ENCODE results near the gene CACFD1.
A peak's percentile ranks its signal among the peaks of the same experiment; 100 is the strongest.

CACFD1 gene

DNA sequence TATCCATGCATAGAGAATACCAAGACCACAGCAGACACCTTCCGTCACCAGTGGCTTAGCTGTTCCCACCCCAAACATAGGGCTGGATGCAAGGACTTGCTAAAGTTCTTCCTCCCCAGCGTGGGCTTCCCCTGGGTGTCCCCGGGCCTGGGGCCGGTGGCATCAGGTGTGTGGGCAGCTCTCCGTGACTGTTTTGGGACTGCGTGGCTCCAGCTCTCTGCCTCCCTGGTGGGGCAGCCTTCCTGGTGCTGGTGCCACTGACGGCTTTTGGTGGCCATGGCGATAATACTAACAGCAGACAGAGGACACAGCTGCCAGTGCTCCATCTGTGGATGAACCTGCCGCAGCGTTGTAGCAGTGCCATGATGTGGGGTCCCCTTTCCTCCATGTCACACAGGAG, 4.9 kb downstream of the CACFD1 start:
- no peak for DNase-seq (ENCODE audit: low read depth, low spot score)

DNA sequence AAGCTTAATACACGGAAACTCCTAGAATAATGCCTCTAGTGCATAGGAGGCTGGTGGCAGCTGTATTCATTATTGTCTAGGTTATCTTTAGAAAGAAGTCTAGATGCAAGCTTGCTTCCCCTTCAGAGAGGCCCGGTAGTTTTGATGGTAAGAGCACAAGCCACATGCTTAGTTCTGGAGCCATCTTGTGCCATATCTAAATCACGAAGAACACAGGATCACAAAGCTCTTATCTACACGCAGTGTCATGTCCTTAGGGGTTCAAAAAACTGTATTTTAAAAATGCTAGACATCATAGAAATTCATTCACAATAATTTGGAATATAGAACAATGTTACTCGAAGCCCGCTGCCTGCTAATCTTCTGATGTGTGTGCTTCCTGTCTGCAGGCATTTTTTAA, 6.2 kb downstream of the CACFD1 start:
- no peak for DNase-seq (ENCODE audit: low read depth, low spot score)

DNA sequence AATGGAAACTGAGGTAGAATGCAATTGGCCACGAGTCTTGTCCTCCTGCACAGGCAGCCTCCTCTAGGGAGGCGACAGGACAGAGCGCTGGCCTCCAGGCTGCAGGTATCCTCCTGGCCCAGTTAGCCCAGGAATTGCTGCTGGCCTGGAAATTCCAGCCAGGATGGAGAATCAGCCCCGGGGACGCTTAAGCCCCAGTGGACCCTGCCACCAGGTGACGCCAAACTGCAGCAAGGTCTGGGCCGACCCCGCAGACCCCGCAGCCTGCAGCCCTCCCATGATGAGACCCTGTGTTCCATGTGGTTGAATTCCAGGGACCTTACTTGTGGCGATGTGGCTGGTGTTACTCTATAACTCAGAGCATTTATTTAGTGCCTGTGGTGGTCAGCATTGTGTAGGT, 7.3 kb downstream of the CACFD1 start:
- DNase-seq (ENCODE audit: low read depth, low spot score), result no peak

DNA sequence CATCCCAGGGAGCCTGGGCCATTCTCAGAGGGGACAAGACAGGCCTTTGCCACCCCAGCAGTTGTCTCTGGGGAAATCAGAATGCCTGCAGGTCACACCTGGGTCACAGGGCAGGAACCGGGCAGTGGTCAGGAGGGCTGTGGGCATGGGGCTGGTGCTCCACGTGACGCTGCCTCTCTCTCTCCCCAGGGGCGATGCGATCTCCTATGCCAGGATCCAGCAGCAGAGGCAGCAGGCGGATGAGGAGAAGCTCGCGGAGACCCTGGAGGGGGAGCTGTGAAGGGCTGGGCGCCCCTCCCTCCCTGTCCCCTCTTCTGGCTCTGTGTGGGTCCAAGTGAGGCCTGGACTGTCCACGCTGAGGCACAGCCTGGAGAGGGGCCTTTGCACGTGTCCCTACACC, 8.6 kb downstream of the CACFD1 start:
- no peak for DNase-seq (ENCODE audit: low read depth, low spot score)

DNA sequence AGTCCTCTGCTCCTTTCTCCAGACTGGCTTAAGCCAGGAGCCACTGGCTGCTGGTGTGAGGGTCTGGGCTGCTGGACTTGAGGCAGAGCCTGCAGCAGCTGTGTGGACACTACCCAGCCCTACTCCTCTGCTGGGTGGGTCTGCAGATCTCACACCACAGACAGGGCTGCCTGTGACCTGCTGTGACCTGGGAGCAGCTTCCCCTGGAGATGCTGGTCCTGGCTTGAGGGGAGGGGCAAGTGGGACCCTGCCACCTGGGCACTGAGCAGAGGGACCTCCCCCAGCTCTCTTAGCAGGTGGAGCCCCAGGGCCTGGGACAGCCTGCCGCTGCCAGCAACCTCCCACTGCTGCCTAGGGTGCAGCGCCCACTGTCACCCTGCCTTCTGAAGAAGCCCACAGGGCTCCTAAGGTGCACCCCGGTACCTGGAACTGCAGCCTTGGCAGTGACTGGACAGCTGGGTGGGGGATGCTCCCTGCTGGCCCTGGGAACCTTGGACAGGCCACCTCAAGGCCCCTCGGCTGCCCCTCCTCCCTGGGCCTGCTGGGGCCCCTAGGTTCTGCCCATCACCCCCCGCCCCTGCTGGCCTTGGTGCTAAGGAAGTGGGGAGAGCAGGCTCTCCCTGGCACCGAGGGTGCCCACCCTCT, 9.1 kb downstream of the CACFD1 start:
- DNase-seq (ENCODE audit: low read depth, low spot score), result no peak

DNA sequence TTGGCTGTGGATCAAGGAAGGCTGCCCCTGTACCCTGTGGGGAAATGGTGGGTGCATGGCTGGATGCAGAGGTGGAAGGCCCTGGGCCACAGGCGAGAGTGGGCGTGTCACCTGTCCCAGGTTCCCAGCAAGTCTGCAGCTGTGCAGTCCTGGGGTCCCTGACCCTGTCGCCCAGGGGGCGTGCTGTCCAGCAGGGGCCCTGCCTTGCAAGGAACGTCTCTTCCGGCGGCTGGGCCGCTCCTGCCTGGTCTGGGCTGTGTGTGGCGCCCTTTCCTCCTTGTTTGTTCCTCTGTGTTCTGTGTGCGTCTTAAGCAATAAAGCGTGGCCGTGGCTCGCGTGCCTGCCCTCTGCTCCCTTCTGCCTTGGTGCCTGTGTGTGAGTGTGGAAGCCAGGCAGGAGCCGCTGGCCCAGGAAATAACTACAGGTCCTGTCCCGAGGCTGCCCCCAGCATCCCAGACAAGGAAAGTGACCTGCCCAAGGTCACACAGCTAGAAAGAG, 10.7 kb downstream of the CACFD1 start:
- no peak for DNase-seq (ENCODE audit: low read depth, low spot score)

DNA sequence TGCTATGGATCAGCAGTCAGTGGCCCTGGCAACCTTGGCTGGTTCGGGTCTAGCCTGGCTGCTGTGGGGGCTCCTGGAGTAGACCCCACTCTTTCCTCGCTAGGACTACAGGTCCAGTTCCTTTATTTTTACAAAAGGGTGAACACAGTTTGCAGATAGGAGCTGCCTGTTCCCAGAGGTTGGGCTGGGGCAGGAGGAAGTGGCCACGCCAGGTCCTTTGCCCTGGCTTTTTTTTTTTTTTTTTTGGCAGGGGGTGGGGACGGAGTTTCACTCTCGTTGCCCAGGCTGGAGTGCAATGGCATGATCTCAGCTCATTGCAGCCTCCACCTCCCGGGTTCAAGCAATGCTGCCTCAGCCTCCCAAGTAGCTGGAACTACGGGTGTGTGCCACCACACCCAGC, 11.2 kb downstream of the CACFD1 start:
- DNase-seq (ENCODE audit: low read depth, low spot score), result no peak

DNA sequence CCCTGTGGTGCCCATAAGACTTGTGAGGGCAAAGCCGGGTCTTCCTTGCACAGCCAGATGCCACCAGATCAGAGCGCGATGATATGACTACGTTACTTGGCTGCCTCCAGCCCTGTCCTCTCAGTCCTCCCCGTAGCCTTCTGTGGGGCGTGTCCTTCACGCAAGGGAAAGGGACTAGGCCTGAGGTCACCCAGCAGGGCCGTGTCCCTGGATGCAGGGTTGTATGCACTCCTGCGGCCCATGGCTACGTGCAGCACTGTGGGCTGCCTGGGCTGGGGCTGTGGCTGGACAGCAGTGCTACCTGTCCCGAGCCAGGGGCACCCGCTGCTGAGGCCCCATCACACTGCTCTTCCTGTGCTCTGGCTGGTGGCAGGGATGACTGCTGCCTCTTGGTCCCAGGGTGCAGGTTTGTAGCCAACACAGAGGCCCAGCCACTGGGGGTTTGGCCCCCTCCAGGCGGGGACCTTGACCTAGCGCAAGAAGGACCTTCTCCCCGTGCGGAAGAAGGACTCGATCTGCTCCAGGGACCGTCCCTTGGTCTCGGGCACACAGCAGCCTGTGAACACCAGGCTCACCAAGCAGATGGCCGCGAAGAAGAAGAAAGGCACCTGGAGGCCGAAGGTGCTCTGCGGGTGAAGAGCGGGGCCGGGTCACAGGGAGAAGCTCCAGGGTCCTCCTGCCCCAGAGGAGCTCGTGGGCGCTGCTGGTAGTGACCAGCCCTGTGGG, 11.9 kb downstream of the CACFD1 start:
- no peak for DNase-seq (ENCODE audit: low read depth, low spot score)

DNA sequence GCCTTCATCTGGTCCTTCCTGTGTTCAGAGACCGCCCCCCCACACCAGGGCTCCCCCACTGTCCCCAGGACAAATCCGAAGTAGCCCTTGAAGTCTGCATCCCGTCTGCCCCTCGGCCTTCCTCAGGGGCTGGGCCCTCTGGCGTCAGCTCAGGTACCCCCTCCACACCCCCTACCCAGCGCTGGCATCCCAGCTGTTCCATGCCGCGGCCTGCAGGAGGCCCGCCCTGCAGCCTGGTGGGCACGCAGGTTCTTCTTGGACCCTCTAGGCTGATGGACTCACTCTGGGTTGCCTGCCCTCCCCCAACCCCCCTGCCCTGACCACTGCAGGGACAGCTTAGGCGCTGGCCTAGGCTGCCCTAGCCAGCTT, 12.5 kb downstream of the CACFD1 start:
- no peak for DNase-seq (ENCODE audit: low read depth, low spot score)

DNA sequence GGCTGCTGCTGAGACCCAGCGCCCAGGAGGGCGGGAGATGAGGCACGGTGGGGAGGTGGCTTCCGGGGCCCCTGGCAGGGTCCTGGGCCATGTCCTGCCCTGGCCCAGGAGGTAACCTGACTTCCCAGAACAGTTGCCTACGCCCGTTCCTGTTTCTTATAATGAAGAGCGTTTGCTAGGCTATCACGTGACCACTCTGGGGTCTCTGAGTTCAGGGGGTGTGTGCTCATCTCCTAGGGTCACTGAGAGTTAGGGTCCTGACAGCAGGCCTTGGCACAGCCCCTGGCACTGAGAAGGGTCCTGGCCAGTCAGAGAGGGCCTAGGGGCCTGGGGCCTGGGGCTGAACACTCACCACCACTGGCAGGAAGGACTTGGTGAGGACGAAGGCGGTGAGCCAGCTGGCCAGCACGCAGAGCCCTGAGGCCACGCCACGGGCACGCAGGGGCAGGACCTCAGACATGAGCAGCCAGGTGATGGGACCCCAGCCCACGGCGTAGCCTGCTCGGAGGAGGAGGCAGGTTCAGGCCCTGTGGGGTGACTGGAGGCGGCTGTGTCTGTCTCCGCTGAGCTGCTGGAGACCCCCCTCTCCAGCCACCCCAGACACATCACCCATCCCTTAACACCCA, 13.1 kb downstream of the CACFD1 start:
- no peak for DNase-seq (ENCODE audit: low read depth, low spot score)

DNA sequence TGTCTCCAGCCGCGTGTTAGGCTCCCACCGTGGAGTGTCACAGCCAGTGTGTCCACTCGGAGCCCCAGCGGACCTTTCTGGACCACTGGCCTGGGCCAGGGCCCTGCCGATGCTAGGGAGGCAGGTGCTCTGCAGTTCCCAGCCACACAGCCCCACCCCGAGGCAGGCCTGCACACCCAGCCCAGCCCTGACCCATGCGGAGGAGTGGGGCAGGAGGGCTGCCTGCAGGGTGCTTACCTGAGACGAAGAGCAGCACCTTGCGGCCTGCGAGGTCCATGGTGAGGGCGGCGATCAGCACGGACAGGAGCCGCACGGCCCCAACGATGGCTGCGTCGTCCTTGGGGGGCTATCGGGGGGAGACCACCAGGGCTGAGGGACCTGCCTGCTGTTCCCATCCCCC, 14.0 kb downstream of the CACFD1 start:
- DNase-seq (ENCODE audit: low read depth, low spot score), result no peak

DNA sequence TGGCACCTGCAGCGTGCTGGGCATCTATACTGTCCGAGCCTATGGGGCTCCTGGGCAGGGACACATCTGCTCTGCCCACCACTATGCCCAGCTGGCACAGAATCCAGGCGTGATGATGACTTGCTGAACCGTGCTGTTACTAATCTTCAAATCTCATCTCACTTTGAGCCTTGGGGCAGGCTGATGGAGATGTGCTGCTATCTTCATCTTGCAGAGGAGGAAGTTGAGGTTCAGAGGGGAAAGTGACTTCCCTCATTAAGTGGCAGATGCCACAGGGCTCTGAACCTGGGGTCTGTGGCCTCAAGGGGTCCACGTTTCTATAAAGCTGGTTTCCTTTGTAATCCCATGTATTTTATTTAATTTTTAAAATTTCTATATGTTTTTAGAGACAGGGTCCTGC, 14.4 kb downstream of the CACFD1 start:
- DNase-seq (ENCODE audit: low read depth, low spot score), result no peak

DNA sequence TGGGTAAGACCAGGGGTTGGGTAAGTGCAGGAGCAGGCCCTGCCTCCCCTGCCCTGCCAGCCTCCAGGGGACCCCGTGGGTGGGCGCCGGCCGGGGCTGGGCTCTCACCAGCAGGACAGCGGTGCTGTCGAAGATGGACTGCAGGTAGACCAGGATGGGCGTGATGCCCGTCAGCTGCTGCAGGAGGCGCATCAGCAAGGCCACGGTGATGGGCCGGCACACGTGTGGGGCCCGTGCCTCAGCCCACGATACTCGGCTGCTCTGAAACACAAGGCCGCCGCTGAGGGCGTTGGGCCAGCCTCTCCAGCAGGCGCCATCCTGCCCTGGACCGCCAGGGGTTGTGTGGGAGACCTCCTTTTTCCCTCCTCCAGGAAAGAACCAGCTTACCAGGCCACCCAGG, 15.1 kb downstream of the CACFD1 start:
- DNase-seq (ENCODE audit: low read depth, low spot score), result no peak

DNA sequence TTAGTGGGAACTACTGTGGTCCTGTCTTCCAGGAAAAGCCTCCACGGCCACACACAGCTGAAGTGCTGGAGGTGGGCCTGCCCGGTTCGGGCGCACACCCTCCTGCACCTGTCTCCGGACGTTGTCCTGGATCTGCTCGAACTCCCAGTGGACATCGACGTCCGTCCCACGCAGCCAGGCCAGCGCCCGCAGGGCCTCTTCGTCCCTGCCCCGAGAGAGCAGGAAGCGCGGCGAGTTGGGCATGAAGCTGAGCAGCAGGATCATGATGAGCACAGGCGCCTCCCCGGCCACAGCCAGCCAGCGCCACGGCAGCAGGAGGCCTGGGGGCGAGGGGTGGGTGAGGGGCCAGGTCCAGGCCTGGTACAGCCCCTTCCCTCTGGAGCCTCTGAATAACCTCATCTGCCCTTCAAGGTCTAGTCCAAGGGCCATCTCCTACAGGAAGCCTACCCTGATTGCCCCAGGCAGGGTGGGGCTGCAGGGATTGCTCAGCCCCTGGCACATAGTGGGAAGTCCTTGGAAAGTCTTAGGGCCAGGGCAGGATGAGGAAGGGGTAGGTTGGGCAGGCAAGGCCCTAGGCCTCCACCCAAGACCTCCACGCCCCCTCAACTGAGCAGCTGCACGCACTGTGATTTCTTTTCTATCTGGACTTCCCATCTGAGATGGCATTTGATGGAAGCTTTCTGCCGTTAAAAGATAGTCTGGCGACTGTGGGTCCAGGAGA, 15.7 kb downstream of the CACFD1 start:
- DNase-seq (ENCODE audit: low read depth, low spot score), result no peak

DNA sequence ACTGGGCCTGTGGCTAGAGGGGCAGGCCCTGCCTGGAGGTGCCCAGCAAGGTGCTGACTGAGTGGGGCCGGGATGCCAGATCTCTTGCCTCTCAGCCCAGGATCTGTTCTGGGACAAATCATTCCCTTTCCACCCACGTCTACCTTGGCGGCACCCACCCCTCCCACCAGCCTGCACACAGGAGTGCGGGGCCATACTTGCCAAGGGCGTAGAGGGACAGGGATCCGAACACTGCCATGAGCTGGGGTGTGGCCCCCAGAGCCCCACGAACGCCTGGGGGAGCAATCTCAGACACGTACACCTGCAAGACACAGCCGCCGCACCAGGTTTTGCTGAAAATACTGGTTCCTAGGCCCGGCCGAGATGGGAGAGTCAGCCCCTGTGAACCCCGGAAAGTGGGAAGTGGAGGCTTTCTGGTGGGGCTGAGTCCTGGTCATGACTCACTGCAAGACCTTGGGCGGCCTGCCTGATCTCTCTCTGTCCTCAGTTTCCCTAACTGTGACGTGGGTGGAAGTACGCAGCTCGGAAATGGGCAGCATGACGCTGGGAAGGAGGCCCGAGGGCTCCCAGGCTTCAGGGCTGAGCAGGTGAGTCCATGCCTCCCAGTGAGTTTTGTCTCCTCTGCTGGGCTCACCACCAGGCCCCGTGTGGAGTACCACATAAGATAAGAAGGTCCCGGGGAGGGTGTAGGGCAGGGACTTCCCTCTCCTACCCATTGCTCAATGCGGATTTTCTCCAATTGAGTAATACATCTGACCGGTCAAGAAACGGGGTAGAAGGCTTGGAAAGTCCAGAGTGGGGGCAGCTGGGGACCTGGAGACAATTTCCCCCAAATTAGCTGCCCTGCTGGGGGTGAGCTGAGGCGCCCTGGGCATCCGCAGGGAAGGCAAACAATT, 16.5 kb downstream of the CACFD1 start:
- DNase-seq (ENCODE audit: low read depth, low spot score), result no peak

DNA sequence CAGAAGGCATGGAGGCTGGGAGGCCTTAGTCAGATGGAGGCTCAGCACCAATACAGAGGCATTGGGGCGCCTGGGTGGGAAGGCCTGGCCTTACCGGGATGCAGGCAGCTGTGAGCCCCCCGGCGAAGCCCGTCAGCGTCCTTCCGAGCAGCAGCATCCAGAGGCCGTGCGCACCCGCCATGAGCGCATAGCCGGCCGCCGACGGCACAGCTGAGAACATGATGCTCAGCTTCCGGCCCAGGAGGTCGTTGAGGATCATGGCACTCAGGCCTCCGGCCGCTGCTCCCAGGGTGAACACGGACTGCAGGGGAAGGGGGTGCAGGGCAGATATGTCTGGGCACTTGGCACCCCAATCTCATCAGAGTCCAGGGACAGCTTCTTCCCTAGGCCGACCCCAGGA, 17.2 kb downstream of the CACFD1 start:
- DNase-seq (ENCODE audit: low read depth, low spot score), result no peak

DNA sequence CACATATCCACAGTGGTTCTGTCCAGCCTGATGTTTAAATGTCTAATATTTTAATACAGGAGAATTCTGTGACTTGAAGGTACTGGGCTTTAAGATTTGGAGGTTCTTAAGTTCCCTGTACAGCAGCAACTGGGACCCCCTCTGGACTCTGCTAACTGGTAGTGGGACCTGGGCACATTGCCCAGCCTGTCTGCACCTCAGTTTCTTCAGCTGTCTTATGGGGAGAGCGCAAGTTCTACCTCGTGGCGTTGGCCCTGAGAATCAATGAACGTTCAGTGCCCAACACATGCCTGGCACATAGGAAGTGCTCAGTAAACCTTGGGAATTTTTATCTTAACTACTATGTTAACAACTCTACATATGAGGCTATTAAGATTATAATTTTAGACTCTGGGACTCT, 17.7 kb downstream of the CACFD1 start:
- no peak for DNase-seq (ENCODE audit: low read depth, low spot score)

DNA sequence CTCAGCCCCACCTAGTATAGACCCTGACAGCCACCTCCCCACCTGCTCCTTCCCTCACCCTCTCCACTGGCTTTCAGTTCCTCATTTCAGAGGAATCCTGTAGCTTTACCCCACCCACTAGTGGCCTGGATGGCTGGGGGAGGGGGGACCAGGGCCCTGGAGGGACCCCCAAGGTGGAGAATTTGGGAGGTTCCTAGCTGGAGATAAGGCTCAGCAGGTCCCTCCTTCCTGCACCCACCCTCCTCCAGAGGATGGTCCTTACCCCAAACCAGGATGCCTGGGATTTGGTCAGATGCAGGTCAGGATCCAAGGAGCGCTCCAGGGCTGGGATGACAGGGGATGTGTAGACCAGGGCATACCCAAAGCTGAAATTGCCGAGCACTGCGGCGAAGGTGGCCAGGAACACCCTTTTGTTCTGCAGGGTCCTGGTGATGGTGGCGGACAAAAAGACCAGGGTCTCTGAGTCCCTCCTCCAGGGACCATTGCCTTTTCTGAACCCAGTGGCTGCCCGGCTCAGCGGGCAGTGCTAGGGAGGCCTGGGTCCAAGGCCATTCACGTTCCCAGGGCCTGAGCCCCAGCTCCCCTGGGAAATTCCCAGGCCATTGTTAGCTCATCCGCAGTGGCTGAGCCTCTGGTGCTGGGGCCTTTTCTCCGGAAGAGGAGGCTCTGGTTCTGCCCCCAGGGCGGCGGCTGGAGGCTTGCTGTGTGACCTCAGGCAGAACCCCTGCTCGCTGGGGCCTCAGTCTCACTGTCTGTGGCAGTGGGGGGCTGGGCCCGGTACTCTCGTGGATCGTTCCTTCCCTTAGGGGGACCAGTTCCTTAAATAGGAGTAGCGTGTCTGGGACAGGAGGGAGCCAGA, 18.4 kb downstream of the CACFD1 start:
- DNase-seq (ENCODE audit: low read depth, low spot score), result no peak

DNA sequence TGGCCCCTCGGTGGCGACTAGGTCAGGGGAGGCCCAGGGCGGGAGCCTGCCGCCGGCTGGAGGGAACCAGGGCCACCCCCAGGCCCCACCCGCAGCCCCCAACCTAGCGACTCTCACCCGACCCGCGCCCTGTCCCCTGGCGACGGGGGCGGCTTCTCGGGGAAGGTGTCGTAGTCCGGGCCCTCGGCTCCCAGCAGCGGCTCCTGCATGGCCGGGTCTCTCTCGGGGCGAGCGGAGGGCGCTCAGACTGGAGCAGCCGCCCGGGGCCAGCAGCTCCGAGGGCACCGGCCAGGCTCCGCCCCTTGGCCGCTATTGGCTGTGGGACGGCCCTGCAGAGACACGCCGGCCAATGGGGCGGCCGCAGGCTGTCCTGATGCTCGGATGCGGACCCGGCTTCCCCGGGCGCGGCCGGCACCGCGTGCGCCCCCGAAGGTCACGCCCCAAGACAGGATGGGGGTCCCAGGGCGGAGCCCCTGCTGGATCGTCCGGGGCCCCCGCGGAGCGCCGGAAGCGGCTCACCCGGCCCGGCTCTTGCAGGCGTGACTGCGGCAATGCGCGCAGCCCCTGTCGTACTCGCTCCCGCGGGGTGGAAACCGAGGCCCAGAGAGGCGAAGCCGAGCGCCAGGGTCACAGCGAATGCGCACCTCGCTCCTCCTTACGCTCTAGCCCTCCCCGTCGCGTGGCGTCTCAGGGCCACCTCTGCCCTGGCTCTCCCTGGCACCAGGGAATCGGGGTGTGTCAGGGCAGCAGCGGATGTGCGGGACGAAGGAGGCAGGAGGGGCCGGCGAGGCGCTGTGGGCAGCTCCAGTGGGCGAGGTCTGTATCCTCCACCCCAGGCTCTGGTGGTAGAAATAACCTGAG, 19.3 kb downstream of the CACFD1 start, which contains the start of gene SLC2A6:
Gene SLC2A6, minus strand, starts transcription at position 249 of the 861 bp plus-strand sequence. Its CDS starts 40 bp downstream, at position 209.
- DNase-seq (ENCODE audit: low read depth, low spot score), result peak; percentile 75

All from iPS DF 19.7 (cell line).